Ectodermal cell (in vitro differentiated cells): ENCODE measurements around the gene BMI1.
"Not testable (repeated sequence)": the region's sequence is repeated elsewhere in the genome, so short reads cannot be mapped to it uniquely, and the experiment has no call there.

Experiments
- H3K27ac ChIP-seq: 2 replicates; pipeline ENCODE4 v1.7.0; 2013; ENCODE audit warnings: mild to moderate bottlenecking, low read depth, low read length; ENCODE audit not compliant: insufficient read depth, poor library complexity, severe bottlenecking
- H3K27me3 ChIP-seq: 2 replicates; pipeline ENCODE4 v1.7.0; 2013; ENCODE audit warnings: mild to moderate bottlenecking, low read length; ENCODE audit not compliant: insufficient read depth, control insufficient read depth, poor library complexity, severe bottlenecking
- H3K36me3 ChIP-seq: one replicate; pipeline ENCODE4 v1.7.0; 2013; ENCODE audit warnings: low read length; ENCODE audit not compliant: control insufficient read depth, insufficient read depth
- H3K4me1 ChIP-seq: one replicate; pipeline ENCODE4 v1.7.0; 2013; ENCODE audit warnings: low read length; ENCODE audit not compliant: control insufficient read depth, insufficient read depth
- H3K4me3 ChIP-seq: 2 replicates; pipeline ENCODE4 v1.7.0; 2013; ENCODE audit warnings: low read depth, low read length, control low read depth; ENCODE audit not compliant: insufficient read depth
- H3K9me3 ChIP-seq: 2 replicates; pipeline ENCODE4 v1.7.0; 2013; ENCODE audit warnings: mild to moderate bottlenecking, low read length, moderate library complexity; ENCODE audit not compliant: control insufficient read depth
- WGBS, 2 experiments: methylation state at CpG; one replicate each; pipeline ENCODE4 v1.1.7; 2013; ENCODE audit warnings: missing lambda C conversion rate in 2 of 2; 5-methylcytosine and 5-hydroxymethylcytosine counted together

The BMI1 gene

DNA sequence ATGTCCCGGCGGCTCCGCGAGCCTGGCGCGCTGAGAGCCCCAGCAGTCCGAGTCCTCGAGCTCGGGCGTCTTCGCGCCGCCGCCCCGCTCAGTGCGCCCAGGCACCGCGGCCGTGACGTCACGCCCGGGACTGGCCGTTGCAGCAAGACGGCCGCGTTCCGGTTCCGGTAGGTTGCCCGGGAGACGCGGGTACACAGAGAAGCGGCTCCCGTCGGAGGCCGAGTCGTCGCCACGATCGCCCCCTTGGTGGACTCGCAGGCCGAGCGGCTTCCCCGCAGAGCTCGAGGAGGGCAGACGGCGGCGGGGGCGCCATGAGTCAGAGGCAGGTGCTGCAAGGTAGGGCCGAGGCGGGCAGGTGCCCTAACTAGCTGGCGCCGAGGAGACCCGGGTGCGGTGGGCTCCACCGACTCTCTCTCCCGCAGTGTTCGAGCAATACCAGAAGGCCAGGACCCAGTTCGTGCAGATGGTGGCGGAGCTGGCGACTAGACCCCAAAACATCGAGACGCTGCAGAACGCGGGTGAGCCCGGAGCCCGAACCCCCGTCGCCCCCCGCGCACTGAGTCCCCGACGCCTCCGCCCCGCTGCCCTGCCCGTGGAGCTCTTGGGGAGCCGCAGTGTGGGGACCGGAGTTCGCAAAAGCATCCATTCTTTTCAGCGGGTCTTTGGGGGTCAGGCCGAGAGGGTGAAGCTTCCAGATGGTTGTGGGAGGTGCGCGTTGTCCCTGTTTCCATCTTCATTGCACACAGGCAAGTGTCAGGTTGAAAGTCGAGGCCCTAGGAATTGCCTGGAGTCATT lies 24.6 kb downstream of the BMI1 start, which contains the start of gene SPAG6:
Gene SPAG6 (plus strand): TSS at position 196 of the 795 bp plus-strand sequence. CDS start 116 bp downstream, at position 312.
- Histone ChIP-seq H3K27me3 (peaks cover 86% of the 10 kb centered on the region), H3K9me3 (no peaks in the 10 kb centered on the region), H3K4me1 (peaks cover 8% of the 10 kb centered on the region), H3K36me3 (no peaks in the 10 kb centered on the region), H3K27ac (no peak within 1 kb of the TSS), H3K4me3 (peak within 1 kb of the TSS; percentile 28)
- 3% methylated on average over 83 of the region's 83 CpGs for WGBS, 2 experiments

GRCh38 chr10:22346096-22346661 lies 25.3 kb downstream of the BMI1 start:
- WGBS, 2 experiments: 14 to 17% methylated on average over 7 to 8 of the region's 8 CpGs
- no peaks in the 10 kb centered on the region for H3K36me3 ChIP-seq
- H3K4me3 ChIP-seq: no peak overlapping the region
- no peaks in the 10 kb centered on the region for H3K9me3 ChIP-seq
- no peak overlapping the region for H3K27ac ChIP-seq
- H3K4me1 ChIP-seq: peaks cover 6% of the 10 kb centered on the region
- peaks cover 79% of the 10 kb centered on the region for H3K27me3 ChIP-seq

GRCh38 chr10:22349755-22350154 lies 28.9 kb downstream of the BMI1 start:
- peaks cover 43% of the 10 kb centered on the region for H3K27me3 ChIP-seq
- H3K27ac ChIP-seq: no peak overlapping the region
- WGBS, 2 experiments: 100% methylated on average over 1 of the region's 1 CpG
- no peaks in the 10 kb centered on the region for H3K9me3 ChIP-seq
- no peaks in the 10 kb centered on the region for H3K36me3 ChIP-seq
- no peaks in the 10 kb centered on the region for H3K4me1 ChIP-seq
- no peak overlapping the region for H3K4me3 ChIP-seq

DNA sequence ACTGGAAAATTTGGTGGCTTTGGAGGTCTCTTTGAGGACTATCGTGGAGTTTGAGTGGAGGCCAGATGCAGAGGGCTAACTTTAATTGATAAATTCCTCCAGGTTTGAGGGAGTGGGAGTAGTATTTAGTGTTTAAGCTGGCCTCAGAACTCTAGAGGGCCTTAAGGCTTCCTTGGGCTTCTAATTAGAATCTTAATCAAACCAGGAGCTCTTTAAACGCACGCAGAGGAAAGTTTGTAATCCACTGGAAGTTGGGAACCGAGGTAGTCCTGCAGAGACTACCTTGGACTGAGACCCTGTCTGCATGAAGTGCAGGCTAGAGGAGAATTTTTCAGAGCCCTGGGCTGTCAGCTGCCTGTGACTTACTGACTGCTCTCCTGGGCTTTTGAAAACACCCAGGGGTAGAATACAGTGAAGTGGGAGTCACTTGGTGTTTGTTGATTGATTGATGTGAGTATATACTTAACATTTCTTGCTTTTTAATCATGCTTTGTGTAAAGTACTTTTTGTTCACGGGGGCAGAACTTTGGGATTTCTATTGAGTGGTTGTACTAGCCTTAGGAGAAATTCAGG lies 30.3 kb downstream of the BMI1 start:
- H3K9me3 ChIP-seq: no peaks in the 10 kb centered on the region
- WGBS, 2 experiments: 81 to 82% methylated on average over 5 of the region's 5 CpGs
- peaks cover 29% of the 10 kb centered on the region for H3K27me3 ChIP-seq
- no peak overlapping the region for H3K4me3 ChIP-seq
- H3K27ac ChIP-seq: no peak overlapping the region
- no peaks in the 10 kb centered on the region for H3K4me1 ChIP-seq
- no peaks in the 10 kb centered on the region for H3K36me3 ChIP-seq

- WGBS, 2 experiments: 94 to 99% methylated on average over 4 of the region's 4 CpGs
- Histone ChIP-seq H3K4me1 (no peaks in the 10 kb centered on the region), H3K9me3 (no peaks in the 10 kb centered on the region), H3K36me3 (no peaks in the 10 kb centered on the region), H3K27ac (no peak overlapping the region), H3K27me3 (no peaks in the 10 kb centered on the region), H3K4me3 (no peak overlapping the region)
Observed at GRCh38 chr10:22356324-22356873, 35.5 kb downstream of the BMI1 start.

- not testable (repeated sequence) for H3K27ac ChIP-seq, H3K4me3 ChIP-seq, H3K27me3 ChIP-seq, H3K4me1 ChIP-seq, H3K36me3 ChIP-seq, H3K9me3 ChIP-seq
- WGBS, 2 experiments: 89% methylated on average over 1 of the region's 4 CpGs; no CpG with 5 or more reads in 1 of the 2 experiments
Observed at GRCh38 chr10:22357770-22358169, 36.9 kb downstream of the BMI1 start.

- H3K27ac ChIP-seq: no peak overlapping the region
- no peak overlapping the region for H3K4me3 ChIP-seq
- H3K36me3 ChIP-seq: no peaks in the 10 kb centered on the region
- H3K4me1 ChIP-seq: no peaks in the 10 kb centered on the region
- H3K9me3 ChIP-seq: no peaks in the 10 kb centered on the region
- WGBS, 2 experiments: 96 to 97% methylated on average over 5 to 6 of the region's 6 CpGs
- H3K27me3 ChIP-seq: no peaks in the 10 kb centered on the region
Observed at GRCh38 chr10:22363305-22363704, 42.4 kb downstream of the BMI1 start.

DNA sequence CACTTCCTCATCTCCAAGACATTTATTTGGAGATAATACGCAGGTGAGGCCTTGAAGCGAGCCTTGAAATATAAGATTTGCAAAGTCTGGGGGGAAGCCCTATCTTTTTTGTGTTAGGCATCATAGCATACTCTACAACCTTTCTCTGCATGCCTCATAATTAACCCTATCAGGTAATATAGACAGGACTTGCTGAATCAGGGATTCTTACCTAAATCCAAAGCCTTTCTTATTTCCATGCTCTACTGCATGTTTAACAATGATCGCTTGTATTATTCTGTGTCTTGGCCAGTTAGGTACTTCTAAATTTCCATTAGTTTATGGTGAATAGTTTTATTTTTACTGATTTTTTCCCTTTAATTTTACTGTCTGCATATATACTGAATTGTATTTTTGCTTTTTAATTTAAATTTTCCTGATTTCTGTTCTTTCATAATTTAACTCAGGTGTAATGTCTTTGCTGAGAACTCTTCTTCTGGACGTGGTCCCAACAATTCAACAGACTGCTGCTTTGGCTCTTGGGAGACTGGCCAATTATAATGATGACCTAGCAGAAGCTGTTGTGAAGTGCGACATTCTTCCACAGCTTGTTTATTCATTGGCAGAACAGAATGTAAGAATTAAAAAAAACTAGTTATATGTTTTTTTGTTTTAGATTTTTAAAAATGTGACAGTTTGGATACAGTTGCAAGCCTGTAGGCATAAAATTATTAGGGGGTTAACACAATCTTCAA lies 43.7 kb downstream of the BMI1 start:
- Histone ChIP-seq H3K4me1 (no peaks in the 10 kb centered on the region), H3K9me3 (no peaks in the 10 kb centered on the region), H3K27ac (no peak overlapping the region), H3K27me3 (no peaks in the 10 kb centered on the region), H3K36me3 (no peaks in the 10 kb centered on the region), H3K4me3 (no peak overlapping the region)
- WGBS, 2 experiments: 84 to 91% methylated on average over 4 of the region's 5 CpGs

- no peak overlapping the region for H3K27ac ChIP-seq
- no peak overlapping the region for H3K4me3 ChIP-seq
- no peaks in the 10 kb centered on the region for H3K4me1 ChIP-seq
- H3K9me3 ChIP-seq: no peaks in the 10 kb centered on the region
- H3K27me3 ChIP-seq: no peaks in the 10 kb centered on the region
- 88 to 100% methylated on average over 1 of the region's 1 CpG for WGBS, 2 experiments
- no peaks in the 10 kb centered on the region for H3K36me3 ChIP-seq
Observed at GRCh38 chr10:22365233-22365632, 44.3 kb downstream of the BMI1 start.
